HG03565 (cell line): ENCODE measurements around the gene DHRS2.

Experiments used
- ATAC-seq: cut with Tn5 transposase; IDR thresholded peaks from one replicate; pipeline ENCODE4 v1.9.1; 2021; ENCODE audit warnings: mild to moderate bottlenecking, moderate library complexity; ENCODE audit not compliant: unreplicated experiment

The DHRS2 gene

DNA sequence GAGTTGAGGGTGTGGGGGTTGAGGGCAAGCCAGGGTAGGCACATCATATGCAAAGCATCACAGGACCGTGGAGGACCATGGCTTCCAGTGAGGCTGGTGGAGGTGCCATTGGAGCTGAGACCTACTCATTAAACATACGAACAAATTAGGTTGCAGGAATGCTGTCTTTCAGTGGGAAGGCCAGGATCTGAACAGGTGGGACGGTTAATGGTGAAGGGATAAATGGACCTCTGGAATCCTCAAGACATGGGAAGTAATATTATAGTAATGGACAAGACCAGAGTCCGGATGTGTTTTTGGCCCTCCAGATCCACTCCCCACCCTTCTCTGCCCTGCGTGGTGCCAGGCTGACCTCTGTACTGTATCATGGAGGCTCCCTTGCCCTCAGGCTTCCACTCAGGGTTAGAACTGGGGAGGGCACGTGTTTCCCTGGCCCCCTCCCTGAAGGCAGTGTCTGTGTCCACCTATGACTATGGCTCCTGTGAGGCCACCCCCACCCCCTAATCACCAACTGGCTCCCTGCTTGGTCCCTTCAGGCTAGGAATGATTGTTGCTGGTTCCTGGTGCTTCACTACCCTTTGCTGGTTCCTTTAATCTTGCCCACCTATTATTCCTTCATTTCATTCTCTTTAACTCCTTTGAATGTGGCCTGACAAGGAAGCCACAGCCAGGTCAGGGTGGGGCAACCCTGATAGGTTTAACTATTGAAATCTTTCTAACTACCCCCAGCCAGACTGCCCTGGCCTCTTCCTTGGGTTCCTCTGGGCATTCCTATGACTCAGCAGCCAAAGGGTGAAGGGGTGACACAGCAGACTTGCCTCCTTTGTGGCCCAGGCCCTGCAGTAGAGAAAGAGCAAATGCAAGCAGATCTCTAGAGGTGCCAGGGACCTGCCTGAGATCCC, 10.7 kb downstream of the DHRS2 start:
- ATAC-seq: no peak

GRCh38 chr14:23647619-23648018, 11.5 kb downstream of the DHRS2 start:
- no peak for ATAC-seq

DNA sequence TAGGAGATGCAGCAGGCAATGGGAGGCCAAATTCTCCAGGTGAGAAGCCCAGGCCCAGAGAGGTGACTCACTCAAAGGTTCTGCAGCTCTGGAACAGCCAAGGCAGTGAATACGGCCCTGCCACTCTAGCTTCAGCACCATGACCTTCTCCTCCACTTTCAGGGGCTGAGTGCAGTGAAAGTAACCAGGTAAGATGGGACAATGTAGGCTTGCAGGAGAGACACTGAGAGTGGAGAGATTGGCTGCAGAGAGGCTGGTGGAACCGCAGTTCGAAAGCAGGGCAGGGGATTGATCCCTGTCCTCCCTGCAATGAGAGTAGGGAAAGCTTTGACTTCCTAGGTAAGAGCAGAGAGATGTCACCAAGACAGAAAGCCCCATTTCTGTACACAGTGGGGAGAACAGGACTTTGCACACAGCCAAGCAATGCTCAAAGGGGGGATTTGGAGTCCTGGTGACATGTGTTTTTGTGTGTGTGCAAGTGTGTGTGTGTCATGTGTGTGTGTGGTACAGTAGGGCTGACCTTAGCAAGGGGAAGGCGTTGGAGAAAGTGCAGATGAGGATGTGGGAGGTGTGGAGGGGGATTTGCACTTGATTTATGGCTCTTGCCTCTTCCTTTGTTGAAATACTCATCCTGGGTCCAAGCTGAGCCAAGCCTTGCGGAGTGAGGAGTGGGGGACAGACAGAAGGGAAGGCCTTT, 12.7 kb downstream of the DHRS2 start:
- ATAC-seq: no peak

- ATAC-seq: no peak
Measured at GRCh38 chr14:23650506-23650905, 14.3 kb downstream of the DHRS2 start.

DNA sequence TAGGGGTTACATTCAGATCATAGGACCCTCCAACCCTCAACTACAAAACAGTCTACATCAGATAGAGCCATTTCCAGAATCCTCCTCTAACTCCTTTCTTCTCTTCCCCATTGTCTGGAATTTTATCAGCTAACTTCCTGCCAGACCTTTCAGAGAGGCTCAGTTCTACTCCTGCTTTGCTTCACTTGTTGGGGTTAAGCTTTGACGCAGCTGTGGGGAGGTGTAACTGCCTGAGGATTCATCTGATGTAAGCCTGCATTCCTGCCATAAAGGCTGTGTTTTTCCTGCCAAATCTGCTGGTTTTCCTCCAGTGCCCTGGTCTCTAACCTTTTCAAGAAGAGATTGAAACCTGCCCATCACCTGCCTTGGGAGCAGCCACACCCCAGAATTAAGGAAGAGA, 16.9 kb downstream of the DHRS2 start:
- no peak for ATAC-seq

DNA sequence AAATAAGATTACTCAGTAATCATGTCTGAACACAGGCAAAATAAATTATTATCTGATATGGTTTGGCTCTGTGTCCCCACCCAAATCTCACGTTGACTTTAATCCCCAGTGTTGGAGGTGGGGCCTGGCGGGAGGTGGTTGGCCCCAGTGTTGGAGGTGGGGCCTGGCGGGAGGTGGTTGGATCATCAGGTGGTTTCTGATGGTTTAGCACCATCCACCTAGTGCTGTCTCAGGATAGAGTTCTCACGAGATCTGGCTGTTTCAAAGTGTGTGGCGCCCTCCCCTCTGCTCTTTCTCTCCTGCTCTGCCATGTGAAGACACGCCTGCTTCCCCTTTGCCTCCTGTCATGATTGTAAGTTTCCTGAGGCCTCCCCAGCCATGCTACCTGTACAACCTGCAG, 18.1 kb downstream of the DHRS2 start:
- no peak for ATAC-seq

DNA sequence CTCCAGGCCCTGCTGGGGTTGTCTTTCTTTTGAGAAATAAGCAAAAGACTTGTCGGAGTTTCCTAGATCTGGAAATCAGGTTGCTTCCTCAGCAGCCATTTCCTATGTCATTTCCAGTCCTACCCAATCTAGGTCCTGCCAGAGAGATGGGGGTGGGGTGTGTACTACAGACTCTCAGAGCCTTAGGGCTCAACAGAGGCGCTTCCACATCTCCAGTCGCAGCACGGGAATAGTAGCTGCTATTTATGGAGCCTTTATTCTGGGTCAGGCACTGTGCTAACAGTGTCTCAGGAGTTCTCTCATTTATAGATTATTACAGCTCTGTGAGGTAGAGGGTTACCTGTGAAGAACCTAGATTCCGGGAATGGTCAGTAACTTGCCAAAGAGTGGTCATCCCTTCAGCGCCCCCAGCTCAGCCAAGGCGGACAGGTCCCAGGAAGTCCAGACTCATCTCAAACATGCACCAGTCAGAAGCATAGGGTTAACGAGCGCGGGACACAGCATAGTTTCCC, 21.9 kb downstream of the DHRS2 start:
- no peak for ATAC-seq

DNA sequence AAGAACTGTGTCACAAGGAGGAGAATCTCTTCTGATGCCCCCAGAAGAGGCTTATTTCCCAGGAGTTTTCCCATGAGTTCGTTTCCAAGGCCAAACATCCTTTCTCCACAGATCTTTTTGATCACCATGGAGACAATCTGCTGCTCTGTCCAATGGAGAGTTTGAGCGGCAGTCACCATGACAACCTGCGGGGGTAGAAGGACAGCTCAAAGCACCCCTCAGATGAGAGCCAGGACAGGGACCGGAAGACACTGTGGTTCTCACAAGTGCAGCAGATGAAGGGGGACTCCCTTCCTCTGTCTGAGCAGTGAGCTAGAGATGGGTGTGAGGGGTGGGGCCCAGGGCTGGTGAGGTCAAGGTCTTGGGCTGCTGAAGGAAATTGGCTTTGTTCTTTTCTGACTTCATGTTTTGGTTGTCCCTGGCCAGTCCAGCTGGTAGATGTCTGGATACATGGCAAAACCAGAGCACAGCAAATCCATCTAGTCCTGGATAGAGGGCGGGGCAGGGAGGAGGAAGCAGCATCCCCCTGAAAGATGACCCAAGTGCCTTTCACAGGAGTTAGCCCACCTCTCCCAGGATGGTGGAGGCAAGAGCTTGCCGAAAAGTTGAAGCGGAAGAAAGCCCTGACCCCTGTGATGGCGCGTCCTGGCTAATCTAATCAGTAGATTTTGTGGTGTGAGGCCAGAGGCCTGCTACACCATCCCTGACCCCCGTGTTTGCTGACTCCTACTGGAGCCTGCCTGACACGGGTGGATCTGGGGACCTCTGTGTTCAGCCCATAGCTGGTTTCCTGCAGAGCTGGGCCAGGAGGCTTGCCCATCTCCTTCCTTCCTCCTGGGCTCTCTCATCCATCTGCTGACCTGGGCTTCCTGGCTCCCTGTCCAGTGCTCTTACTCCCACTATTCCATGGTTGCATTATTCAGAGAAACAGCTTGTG, 24.4 kb downstream of the DHRS2 start:
- peak; percentile 73 for ATAC-seq

DNA sequence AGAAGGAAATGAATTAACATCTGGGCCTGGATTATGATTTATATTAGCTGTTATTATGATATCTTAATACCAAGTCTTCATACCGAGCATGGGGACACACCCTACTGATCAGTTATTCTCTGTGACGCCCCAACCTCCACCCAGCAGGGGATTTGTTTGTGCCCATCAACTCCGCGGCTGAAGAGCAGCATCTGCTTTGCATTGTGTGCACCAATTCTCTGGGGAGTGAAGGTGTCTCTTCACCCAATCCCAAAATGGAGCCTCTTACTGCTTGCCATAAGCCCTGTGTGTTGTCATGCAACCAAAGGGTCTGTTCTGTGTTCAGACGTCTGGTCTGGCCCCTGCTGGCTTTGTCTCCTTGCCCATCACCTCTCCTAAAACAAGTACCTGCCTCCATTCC, 25.4 kb downstream of the DHRS2 start:
- no peak for ATAC-seq

- ATAC-seq: no peak
Measured at GRCh38 chr14:23663127-23663526, 27.0 kb downstream of the DHRS2 start.

DNA sequence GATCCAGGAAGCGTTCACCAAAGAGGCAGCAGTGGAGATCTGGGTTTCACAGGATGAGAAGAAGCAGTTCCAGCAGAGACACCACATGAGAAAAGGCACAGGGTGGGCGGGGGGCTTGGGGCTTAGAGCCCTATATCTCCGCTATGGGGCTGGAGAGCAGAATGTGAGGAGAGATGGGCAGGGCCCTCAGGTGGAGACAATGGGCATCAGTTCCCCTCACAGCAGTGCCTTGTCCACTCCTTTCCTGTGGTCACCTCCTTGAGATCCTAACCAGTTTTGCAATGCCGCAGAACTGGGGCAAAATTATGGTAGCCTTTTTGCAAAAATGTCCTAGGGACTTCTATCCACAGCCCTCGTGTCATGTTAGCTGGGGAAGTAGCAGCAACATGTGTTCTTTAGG, 27.5 kb downstream of the DHRS2 start:
- ATAC-seq: no peak

- no peak for ATAC-seq
Measured at GRCh38 chr14:23664207-23664885, 28.2 kb downstream of the DHRS2 start.

DNA sequence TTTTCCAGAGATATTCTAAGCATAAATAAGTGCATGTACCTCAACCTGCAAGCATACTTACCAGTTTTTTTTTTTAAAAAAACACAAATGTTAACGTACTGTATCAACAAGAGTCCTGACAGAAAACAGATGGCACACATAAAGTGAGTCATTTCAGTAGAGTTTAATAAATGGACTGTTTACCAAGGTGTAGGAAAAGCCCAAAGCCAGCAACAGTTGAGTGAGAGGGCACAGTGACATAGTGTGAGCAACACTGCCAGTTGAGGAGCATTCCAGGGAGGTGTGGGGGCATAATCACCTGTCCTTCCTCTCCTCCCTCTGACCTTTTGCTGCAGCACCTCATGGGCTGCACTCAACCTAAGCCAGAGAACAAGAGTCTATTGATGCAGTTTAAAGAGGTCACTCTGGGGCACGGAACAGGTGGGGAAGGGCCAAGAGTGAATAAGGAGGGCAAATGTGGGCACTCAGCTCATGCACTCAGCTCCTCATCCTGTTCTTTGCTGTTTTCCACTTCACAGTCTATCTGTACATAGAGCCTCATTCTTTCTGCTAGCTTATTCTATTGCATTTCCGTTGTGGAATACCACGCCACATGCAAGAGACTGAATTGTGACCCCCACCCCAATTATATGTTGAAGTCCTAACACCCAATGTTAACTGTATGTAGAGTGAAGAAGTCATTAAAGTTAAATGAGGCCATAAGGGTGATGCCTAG, 29.3 kb downstream of the DHRS2 start:
- no peak for ATAC-seq

GRCh38 chr14:23667134-23667533, 31.0 kb downstream of the DHRS2 start:
- no peak for ATAC-seq

DNA sequence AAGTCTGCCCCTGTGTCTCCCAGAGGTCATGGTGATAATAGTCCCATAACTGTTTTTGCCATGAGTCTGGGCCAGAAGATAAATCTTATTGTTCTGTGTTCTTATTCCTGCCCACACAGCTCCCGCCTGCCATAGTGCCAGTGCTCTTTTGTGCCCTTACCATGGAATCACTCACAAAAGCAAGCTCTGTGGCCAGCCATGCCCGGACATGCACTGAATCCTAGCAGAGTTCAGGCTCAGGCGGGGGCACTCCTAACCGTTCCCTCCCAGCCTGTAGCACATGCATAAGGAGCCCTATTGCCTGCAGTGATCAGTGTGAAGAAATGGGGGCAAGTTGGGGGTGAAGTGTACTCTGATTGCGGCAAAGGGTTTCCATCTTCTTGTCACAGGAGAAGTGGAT, 33.3 kb downstream of the DHRS2 start:
- no peak for ATAC-seq

- ATAC-seq: no peak
Measured at GRCh38 chr14:23670481-23670880, 34.3 kb downstream of the DHRS2 start.

DNA sequence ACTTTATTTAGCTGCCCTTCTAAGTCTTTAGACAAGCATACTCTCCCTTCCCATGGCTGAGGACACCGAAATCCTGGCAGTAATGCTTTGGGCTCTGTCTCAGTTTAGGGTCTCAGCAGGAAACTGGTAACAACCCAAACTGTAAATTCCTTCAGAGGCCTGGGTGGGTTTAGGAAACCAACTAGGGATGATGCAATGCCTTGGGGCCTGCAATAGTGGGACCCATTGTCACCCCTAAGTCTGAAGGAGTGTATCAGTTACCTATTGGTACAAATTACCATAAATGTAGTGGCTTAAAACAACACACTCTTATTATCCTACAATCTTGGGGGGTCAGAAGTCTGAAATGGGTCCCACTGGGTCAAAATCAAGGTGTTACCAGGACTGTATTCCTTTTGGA, 36.0 kb downstream of the DHRS2 start:
- ATAC-seq: no peak

DNA sequence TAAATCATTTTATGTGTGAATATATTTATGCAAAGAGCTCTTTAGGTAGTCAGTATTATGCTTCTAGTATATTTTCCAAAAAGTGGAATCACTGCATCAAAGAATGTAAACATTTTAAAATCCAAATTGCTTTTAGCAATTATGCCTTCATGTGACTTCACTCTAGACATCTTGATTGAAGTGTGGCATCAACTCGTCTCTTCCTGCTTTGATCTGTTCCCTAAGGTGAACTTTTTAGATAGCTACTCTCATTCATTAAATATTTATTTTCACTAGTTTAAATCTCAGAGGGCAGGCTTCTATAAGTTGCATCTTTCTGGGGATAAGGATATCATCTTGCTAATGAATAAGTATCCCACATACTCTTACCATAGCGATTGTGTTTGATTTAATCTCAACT, 39.2 kb downstream of the DHRS2 start:
- ATAC-seq: no peak

- ATAC-seq: no peak
Measured at GRCh38 chr14:23675906-23676305, 39.7 kb downstream of the DHRS2 start.

- no peak for ATAC-seq
Measured at GRCh38 chr14:23681337-23681736, 45.2 kb downstream of the DHRS2 start.
